Measurements from ENCODE around the gene IER5L.

- TF ChIP-seq CTCF (IDR thresholded peaks at IDR 0.05 in 4 of 5, conservative IDR thresholded peaks at IDR 0.05 in 1 of 5) (no peak), POLR2A (IDR thresholded peaks at IDR 0.05) (no peak)
These were observed 21.0 kb upstream of the IER5L start for GRCh38 chr9:129199044-129199435.

Measured in gastrocnemius medialis (tissue), 4 donors.